Hepatocyte (in vitro differentiated cells): ENCODE results near the gene FMNL3.
"Not testable (repeated sequence)": the region's sequence is repeated elsewhere in the genome, so short reads cannot be mapped to it uniquely, and the experiment has no call there.

Experiments
- CTCF ChIP-seq: fragments of 200-600 bp; sonication (generic); IDR thresholded peaks from 2 replicates; pipeline ENCODE4 v1.5.1; 2016; ENCODE audit warnings: antibody characterized with exemption, mild to moderate bottlenecking; ENCODE audit not compliant: poor library complexity
- EZH2 ChIP-seq: fragments of 200-600 bp; sonication (generic); IDR thresholded peaks from 2 replicates; pipeline ENCODE4 v1.6.1; 2016; ENCODE audit warnings: antibody characterized with exemption, mild to moderate bottlenecking, borderline replicate concordance
- EZH2phosphoT487 ChIP-seq: fragments of 200-600 bp; sonication (generic); IDR thresholded peaks from one replicate; pipeline ENCODE4 v1.6.1; 2018; ENCODE audit warnings: antibody characterized with exemption, mild to moderate bottlenecking, low read depth, moderate library complexity; ENCODE audit not compliant: unreplicated experiment, severe bottlenecking

- TF ChIP-seq EZH2phosphoT487, CTCF, EZH2: not testable (repeated sequence)
Observed at GRCh38 chr12:49713952-49714351, 6.7 kb upstream of the FMNL3 start.
